Heart left ventricle (tissue), 16 donors: ENCODE data around the gene UGT1A9. TPM values are rescaled to one million over a fixed set of nuclear protein-coding genes. Genes with fewer than 3 reads are reported as not detected.

Source experiments
- ATAC-seq, 4 donors: fragments of 200-7000 bp; cut with Tn5 transposase; one replicate each; pipeline ENCODE4 v1.9.1; 2020 to 2022; ENCODE audit warnings: moderate library complexity in 4 of 4, mild to moderate bottlenecking in 3 of 4, moderate number of reproducible peaks in 1 of 4
- DNase-seq, 5 donors: peaks; one replicate each; pipeline ENCODE4 v3.0.0-alpha.2; 2020
- H3K27ac ChIP-seq, 12 donors: fragments of 200-600 bp; sonication (generic) in 4 of 12; one replicate each; pipeline versions ENCODE4 v1.5.0 to v1.8.0; 2016 to 2022; ENCODE audit warnings: mild to moderate bottlenecking in 2 of 12
- H3K27me3 ChIP-seq, 9 donors: fragments of 200-600 bp; sonication (generic) in 2 of 9; one replicate each; pipeline versions ENCODE4 v1.5.1 to v1.8.0; 2016 to 2022; ENCODE audit warnings: mild to moderate bottlenecking in 3 of 9
- H3K36me3 ChIP-seq, 9 donors: fragments of 200-600 bp; sonication (generic) in 2 of 9; one replicate each; pipeline versions ENCODE4 v1.5.0 to v1.8.0; 2018 to 2022; ENCODE audit warnings: mild to moderate bottlenecking in 2 of 9
- H3K4me1 ChIP-seq, 12 donors: fragments of 200-600 bp; sonication (generic) in 4 of 12; one replicate each; pipeline versions ENCODE4 v1.5.0 to v1.8.0; 2016 to 2022; ENCODE audit warnings: mild to moderate bottlenecking in 3 of 12
- H3K4me3 ChIP-seq, 12 donors: fragments of 200-600 bp; sonication (generic) in 4 of 12; one replicate each; pipeline versions ENCODE4 v1.5.0 to v1.8.0; 2017 to 2022; ENCODE audit warnings: mild to moderate bottlenecking in 9 of 12, moderate library complexity in 4 of 12
- H3K9me3 ChIP-seq, 12 donors: fragments of 200-600 bp; sonication (generic) in 4 of 12; one replicate each; pipeline versions ENCODE4 v1.5.0 to v1.8.0; 2016 to 2022; ENCODE audit warnings: mild to moderate bottlenecking in 1 of 12
- CTCF ChIP-seq, 12 donors: fragments of 200-600 bp; sonication (generic) in 4 of 12; IDR thresholded peaks; one replicate each; pipeline versions ENCODE4 v1.5.0 to v1.8.0; 2018 to 2022; ENCODE audit warnings: antibody characterized with exemption in 12 of 12, mild to moderate bottlenecking in 5 of 12
- POLR2A ChIP-seq, 2 donors: fragments of 450-650 bp; IDR thresholded peaks; one replicate each; pipeline ENCODE4 v1.6.1; 2017; ENCODE audit warnings: antibody characterized with exemption in 2 of 2, mild to moderate bottlenecking in 2 of 2, moderate library complexity in 2 of 2
- WGBS, 4 donors: extraction: QIAGEN DNeasy Blood & Tissue Kit in 2 of 4; methylation state at CpG; one replicate each; pipeline versions ENCODE4 v1.1.5 to v1.1.7; 2013 to 2018; 5-methylcytosine and 5-hydroxymethylcytosine counted together
- intact Hi-C, 10 donors: fragments of 100-400 bp; cut with DNase I; formaldehyde crosslinking; loops; one replicate each; pipeline versions ENCODE4 v1.11.1 to v1.14.2; 2022
- polyA plus RNA-seq, 2 donors: library from polyadenylated mRNA; stranded (reverse); fragments of 200-250 nt; gene quantifications; one replicate each; pipeline ENCODE4 v1.2.3, GENCODE V29; 2013
- total RNA-seq, 9 donors: library from RNA; depleted of rRNA in 2 of 9; stranded (reverse); fragments of >200 nt in 2 of 9; fragmentation: NEBNext Ultra II Directional in 3 of 9; extraction: Animal tissue kit (Norgen Biotek cat#: 25700) in 3 of 9; gene quantifications; one replicate each; pipeline versions ENCODE4 v1.1.0 to v1.2.4, GENCODE V29; 2016 to 2023
- donor health status: ischemic (EF 13 %, LVEDD 7.1; RV severe dilation, severe dysfunction).
- donor health status: healthy with polysubstance abuse.
- donor health status: DM: no; HTN: yes; CAD: no.
- donor health status: DM: no; HTN: no; CAD: no.
- donor health status: ischemic (EF 25% LVEDD 6.9; RV normal size, moderate dysfunction).
- donor health status: ischemic (EF 25% LVEDD 5.7; RV mildly dilated, moderate dysfunction).
- donor health status: healthy.
- donor health status: DM: yes; HTN: yes; CAD: no.
- donor health status: ischemic (EF 35%, LVEDD 5.7; RV mildly dilated, moderate dysfunction).
- donor health status: nonischemic (EF 11% LVEDD 7.7; RV severe dilation, severe dysfunction).
- donor health status: DM: yes; HTN: yes; CAD: no.
- donor health status: PGD.
- donor health status: ischemic (EF 29% LVEDD 5.4; RV normal size, mild dysfunction).
- donor health status: nonischemic (EF 23%, LVEDD 6.1; RV moderate dilation, normal function).

UGT1A9 gene
- total and polyA plus RNA-seq, 11 donors: not detected

GRCh38 chr2:233815861-233816260 lies 144.2 kb downstream of the UGT1A9 start:
- H3K4me3 ChIP-seq: no peak overlapping the region
- TF ChIP-seq POLR2A (IDR thresholded peaks at IDR 0.05): no peak
- H3K4me1 ChIP-seq: no peaks in the 10 kb centered on the region
- H3K9me3 ChIP-seq: peaks cover 0 to 8% (median 0%) of the 10 kb centered on the region in 12 donors
- DNase-seq (no peak), ATAC-seq (no peak)
- 82 to 93% (median 92%) methylated on average over 6 of the region's 6 CpGs for WGBS, 4 donors
- intact Hi-C loops: no loop called here
- H3K27ac ChIP-seq: no peak overlapping the region
- peaks cover 0 to 6% (median 0%) of the 10 kb centered on the region in 9 donors for H3K27me3 ChIP-seq
- H3K36me3 ChIP-seq: no peaks in the 10 kb centered on the region

GRCh38 chr2:233816334-233816733 lies 144.6 kb downstream of the UGT1A9 start:
- DNase-seq (no peak), ATAC-seq (no peak)
- peaks cover 0 to 6% (median 0%) of the 10 kb centered on the region in 9 donors for H3K27me3 ChIP-seq
- H3K27ac ChIP-seq: no peak overlapping the region
- no peaks in the 10 kb centered on the region for H3K4me1 ChIP-seq
- no peaks in the 10 kb centered on the region for H3K36me3 ChIP-seq
- H3K9me3 ChIP-seq: peaks cover 0 to 8% (median 0%) of the 10 kb centered on the region in 12 donors
- no peak for TF ChIP-seq POLR2A (IDR thresholded peaks at IDR 0.05)
- TF ChIP-seq CTCF (IDR thresholded peaks at IDR 0.05): no peak
- intact Hi-C loops: no loop called here
- H3K4me3 ChIP-seq: no peak overlapping the region
- WGBS, 4 donors: 33 to 39% (median 36%) methylated on average over 2 of the region's 2 CpGs

- intact Hi-C loops: no loop called here
- Histone ChIP-seq H3K4me3 (no peak overlapping the region), H3K4me1 (no peaks in the 10 kb centered on the region), H3K27me3 (peaks cover 0 to 6% (median 0%) of the 10 kb centered on the region in 9 donors), H3K27ac (no peak overlapping the region), H3K9me3 (peaks cover 0 to 8% (median 0%) of the 10 kb centered on the region in 12 donors), H3K36me3 (no peaks in the 10 kb centered on the region)
- peak in 1 of 5 donors; percentile 47 for DNase-seq
- 70 to 74% (median 72%) methylated on average over 4 of the region's 4 CpGs for WGBS, 4 donors
- TF ChIP-seq CTCF (IDR thresholded peaks at IDR 0.05) (no peak), POLR2A (IDR thresholded peaks at IDR 0.05) (no peak)
- ATAC-seq: no peak
Observed at GRCh38 chr2:233816771-233817170, 145.1 kb downstream of the UGT1A9 start.

GRCh38 chr2:233817361-233817911 lies 145.7 kb downstream of the UGT1A9 start:
- WGBS, 4 donors: 79 to 85% (median 80%) methylated on average over 3 of the region's 3 CpGs
- peaks cover 0 to 6% (median 0%) of the 10 kb centered on the region in 9 donors for H3K27me3 ChIP-seq
- H3K4me1 ChIP-seq: no peaks in the 10 kb centered on the region
- no peak overlapping the region for H3K27ac ChIP-seq
- peaks cover 0 to 8% (median 0%) of the 10 kb centered on the region in 12 donors for H3K9me3 ChIP-seq
- no peak overlapping the region for H3K4me3 ChIP-seq
- peak in 1 of 5 donors; percentile 42 for DNase-seq
- intact Hi-C loops: no loop called here
- ATAC-seq: no peak
- TF ChIP-seq CTCF (IDR thresholded peaks at IDR 0.05): no peak
- no peak for TF ChIP-seq POLR2A (IDR thresholded peaks at IDR 0.05)
- H3K36me3 ChIP-seq: no peaks in the 10 kb centered on the region
